ENCODE measurements around the gene DLG2. TPM values are rescaled to one million over a fixed set of nuclear protein-coding genes. Genes with fewer than 3 reads are reported as not detected.

Gene DLG2
- total and polyA plus RNA-seq, 2 of the 8 experiments (the other 6 are each of a cell fraction or from before 2014, with no cell fraction given) = 1.7 to 14.3 TPM

DNA sequence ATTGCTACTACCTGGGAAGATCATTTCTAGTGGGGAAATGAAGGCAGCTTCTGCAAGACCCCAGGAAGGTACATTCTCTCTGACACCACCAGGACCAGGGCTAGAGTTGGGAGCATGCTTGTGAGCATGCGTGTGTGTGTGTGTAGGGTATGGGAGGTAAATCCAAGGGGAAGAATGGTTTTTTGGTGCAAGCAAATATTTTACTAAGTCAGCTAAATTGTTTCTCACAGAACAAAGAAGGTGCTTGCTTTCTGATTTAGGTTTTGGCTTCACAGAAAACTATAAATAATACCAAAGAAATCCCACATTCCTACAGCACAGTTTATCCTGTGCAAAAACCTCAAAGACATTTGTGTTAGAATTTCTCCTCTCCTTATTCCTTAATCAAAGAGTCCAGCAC lies 1996.9 kb downstream of the DLG2 start (continued):
- no peak for TF ChIP-seq RAD21 (IDR thresholded peaks at IDR 0.05 in 1 of 2, conservative IDR thresholded peaks at IDR 0.05 in 1 of 2; ENCODE audit: low read depth in 2 of 2, low read length in 2 of 2)
- TF ChIP-seq RFX5 (IDR thresholded peaks at IDR 0.05; ENCODE audit: borderline replicate concordance, low read depth, low read length) = no peak
- TF ChIP-seq HDAC2 (IDR thresholded peaks at IDR 0.05; ENCODE audit: borderline replicate concordance in 1 of 2, low read depth in 2 of 2, low read length in 2 of 2) = no peak
- TF ChIP-seq SAP30 (IDR thresholded peaks at IDR 0.05; ENCODE audit: insufficient read depth, insufficient replicate concordance, low read length) = no peak
- TF ChIP-seq ATF3 (IDR thresholded peaks at IDR 0.05; ENCODE audit: insufficient read depth, low read depth, low read length) = no peak
- TF ChIP-seq CTBP2 (IDR thresholded peaks at IDR 0.05; ENCODE audit: borderline replicate concordance, insufficient read depth, insufficient read length, low read length) = no peak
- no peak for TF ChIP-seq EP300 (IDR thresholded peaks at IDR 0.05; ENCODE audit: borderline replicate concordance in 1 of 2, low read depth in 2 of 2, low read length in 2 of 2)
